ENCODE data around the gene KBTBD12.

Gene KBTBD12

DNA sequence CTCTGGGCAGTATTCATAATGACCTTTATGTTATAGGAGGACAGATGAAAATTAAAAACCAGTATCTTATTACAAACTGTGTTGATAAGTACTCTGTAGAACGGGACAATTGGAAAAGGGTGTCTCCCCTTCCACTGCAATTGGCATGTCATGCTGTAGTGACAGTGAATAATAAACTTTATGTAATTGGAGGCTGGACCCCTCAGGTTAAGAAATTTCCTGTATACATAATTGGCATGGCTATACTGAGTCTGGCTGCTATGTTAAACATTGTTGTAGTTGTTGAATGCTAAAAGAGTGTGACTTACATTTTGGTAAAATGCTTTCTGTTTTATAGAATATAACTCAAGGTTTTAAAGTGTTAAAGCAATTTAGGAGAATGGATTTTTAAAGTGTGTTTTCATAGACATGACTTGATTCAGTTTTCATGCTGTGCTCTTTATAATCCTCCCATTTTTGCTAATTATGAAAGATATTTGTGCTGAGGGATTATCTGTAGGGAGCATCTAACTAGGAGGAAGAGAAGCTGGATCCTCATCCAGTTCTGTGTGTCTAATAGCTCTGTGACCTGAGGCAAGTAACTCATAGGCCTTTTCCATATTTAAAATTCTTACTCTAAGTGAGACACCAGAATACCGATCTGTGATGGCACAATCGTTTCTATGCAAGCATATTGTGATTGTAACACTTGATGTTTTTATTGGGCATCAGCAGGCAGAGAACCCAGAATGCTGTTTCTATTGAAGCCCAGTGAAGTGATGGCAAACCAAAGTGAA lies 13.0 kb downstream of the KBTBD12 start:
- DNase-seq (ENCODE audit: low read depth), result no peak
- H3K4me3 ChIP-seq (ENCODE audit: control insufficient read depth, low read depth, low read length), result no peak overlapping the region
- TF ChIP-seq, protein P1, sequence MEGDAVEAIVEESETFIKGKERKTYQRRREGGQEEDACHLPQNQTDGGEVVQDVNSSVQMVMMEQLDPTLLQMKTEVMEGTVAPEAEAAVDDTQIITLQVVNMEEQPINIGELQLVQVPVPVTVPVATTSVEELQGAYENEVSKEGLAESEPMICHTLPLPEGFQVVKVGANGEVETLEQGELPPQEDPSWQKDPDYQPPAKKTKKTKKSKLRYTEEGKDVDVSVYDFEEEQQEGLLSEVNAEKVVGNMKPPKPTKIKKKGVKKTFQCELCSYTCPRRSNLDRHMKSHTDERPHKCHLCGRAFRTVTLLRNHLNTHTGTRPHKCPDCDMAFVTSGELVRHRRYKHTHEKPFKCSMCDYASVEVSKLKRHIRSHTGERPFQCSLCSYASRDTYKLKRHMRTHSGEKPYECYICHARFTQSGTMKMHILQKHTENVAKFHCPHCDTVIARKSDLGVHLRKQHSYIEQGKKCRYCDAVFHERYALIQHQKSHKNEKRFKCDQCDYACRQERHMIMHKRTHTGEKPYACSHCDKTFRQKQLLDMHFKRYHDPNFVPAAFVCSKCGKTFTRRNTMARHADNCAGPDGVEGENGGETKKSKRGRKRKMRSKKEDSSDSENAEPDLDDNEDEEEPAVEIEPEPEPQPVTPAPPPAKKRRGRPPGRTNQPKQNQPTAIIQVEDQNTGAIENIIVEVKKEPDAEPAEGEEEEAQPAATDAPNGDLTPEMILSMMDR (IDR thresholded peaks at IDR 0.05; ENCODE audit: control insufficient read depth, insufficient read depth, low read depth, low read length, missing control alignments), result no peak

DNA sequence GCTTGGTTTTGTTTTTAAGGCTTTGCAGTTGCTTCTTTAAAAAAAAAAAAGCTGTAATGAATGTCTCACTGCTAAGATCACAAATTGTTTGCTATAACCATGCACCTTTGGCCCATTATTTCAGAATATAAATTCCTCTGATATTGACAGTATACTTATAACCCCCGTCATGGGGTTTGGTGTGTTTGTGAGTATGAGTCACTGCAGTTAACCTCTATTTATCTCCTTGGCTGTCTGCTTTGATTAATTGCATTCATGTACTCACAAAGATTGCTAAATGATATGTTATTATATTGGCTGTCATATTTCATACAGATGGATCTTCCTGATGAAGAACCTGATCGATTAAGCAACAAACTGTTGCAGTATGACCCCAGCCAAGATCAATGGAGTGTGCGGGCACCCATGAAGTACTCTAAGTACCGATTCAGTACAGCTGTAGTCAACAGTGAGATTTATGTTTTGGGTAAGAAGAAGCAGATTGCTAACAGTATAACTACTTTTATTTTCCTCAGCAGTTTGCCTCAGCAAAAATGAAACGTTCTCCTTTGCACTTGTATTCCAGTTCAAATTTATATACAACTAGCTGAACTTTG lies 14.9 kb downstream of the KBTBD12 start:
- TF ChIP-seq, protein P1 (IDR thresholded peaks at IDR 0.05; ENCODE audit: control insufficient read depth, insufficient read depth, low read depth, low read length, missing control alignments), result no peak
- DNase-seq (ENCODE audit: low read depth), result no peak
- no peak overlapping the region for H3K4me3 ChIP-seq (ENCODE audit: control insufficient read depth, low read depth, low read length)

GRCh38 chr3:127933396-127933795 lies 18.4 kb downstream of the KBTBD12 start:
- no peak overlapping the region for H3K4me3 ChIP-seq (ENCODE audit: control insufficient read depth, low read depth, low read length)
- no peak for DNase-seq (ENCODE audit: low read depth)
- TF ChIP-seq, protein P1 (IDR thresholded peaks at IDR 0.05; ENCODE audit: control insufficient read depth, insufficient read depth, low read depth, low read length, missing control alignments), result no peak

DNA sequence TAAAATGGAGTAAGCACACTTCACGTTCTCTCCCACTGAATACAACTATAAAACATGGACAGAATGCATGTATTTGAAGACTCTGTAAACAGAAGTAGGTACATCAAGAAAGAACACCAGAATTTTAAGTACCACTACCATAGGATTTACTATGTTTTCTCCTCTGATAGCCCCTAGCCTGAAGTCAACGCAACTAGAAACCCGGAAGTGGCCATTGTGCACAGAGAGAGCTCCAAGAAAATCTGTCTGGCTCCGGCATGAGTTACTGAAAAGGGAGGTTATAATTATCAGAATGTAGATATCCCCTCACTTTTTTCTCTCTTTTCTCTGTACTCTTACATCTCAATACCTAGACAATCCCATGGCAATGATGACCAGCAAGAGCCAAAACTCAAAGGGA lies 23.8 kb downstream of the KBTBD12 start:
- TF ChIP-seq, protein P1 (IDR thresholded peaks at IDR 0.05; ENCODE audit: control insufficient read depth, insufficient read depth, low read depth, low read length, missing control alignments), result no peak
- no peak for DNase-seq (ENCODE audit: low read depth)
- no peak overlapping the region for H3K4me3 ChIP-seq (ENCODE audit: control insufficient read depth, low read depth, low read length)

GRCh38 chr3:127940116-127940515 lies 25.1 kb downstream of the KBTBD12 start:
- DNase-seq (ENCODE audit: low read depth), result no peak
- TF ChIP-seq, protein P1 (IDR thresholded peaks at IDR 0.05; ENCODE audit: control insufficient read depth, insufficient read depth, low read depth, low read length, missing control alignments), result no peak
- no peak overlapping the region for H3K4me3 ChIP-seq (ENCODE audit: control insufficient read depth, low read depth, low read length)

- H3K4me3 ChIP-seq (ENCODE audit: control insufficient read depth, low read depth, low read length), result no peak overlapping the region
- DNase-seq (ENCODE audit: low read depth), result no peak
- TF ChIP-seq, protein P1 (IDR thresholded peaks at IDR 0.05; ENCODE audit: control insufficient read depth, insufficient read depth, low read depth, low read length, missing control alignments), result no peak
These were observed 27.6 kb downstream of the KBTBD12 start for GRCh38 chr3:127942613-127943012.
